Liver (tissue), 9 donors: ENCODE results near the gene PRMT2. TPM values are rescaled to one million over a fixed set of nuclear protein-coding genes. Genes with fewer than 3 reads are reported as not detected.
"Not testable (repeated sequence)": the region's sequence is repeated elsewhere in the genome, so short reads cannot be mapped to it uniquely, and the experiment has no call there.

Experiments
- DNase-seq: peaks from one replicate; pipeline ENCODE4 v3.0.0-alpha.2; 2017; ENCODE audit warnings: low spot score
- H3K27ac ChIP-seq, 2 donors: one replicate each; pipeline ENCODE4 v1.7.0; 2013; ENCODE audit warnings: inconsistent platforms in 2 of 2, low read length in 2 of 2, control low read depth in 1 of 2, low read depth in 1 of 2, mild to moderate bottlenecking in 1 of 2
- H3K27me3 ChIP-seq, 4 donors: one replicate each; pipeline versions ENCODE4 v1.6.1 to v1.7.0; 2013; ENCODE audit warnings: low read length in 3 of 4, inconsistent platforms in 1 of 4, mild to moderate bottlenecking in 1 of 4, moderate library complexity in 1 of 4; ENCODE audit not compliant: control insufficient read depth in 4 of 4, insufficient read depth in 4 of 4
- H3K36me3 ChIP-seq, 4 donors: one replicate each; pipeline versions ENCODE4 v1.6.1 to v1.7.0; 2013; ENCODE audit warnings: low read length in 3 of 4, mild to moderate bottlenecking in 3 of 4, low read depth in 1 of 4, moderate library complexity in 1 of 4; ENCODE audit not compliant: control insufficient read depth in 4 of 4, insufficient read depth in 3 of 4
- H3K4me1 ChIP-seq, 4 donors: one replicate each; pipeline versions ENCODE4 v1.6.1 to v1.7.0; 2013; ENCODE audit warnings: low read length in 3 of 4, mild to moderate bottlenecking in 3 of 4, moderate library complexity in 1 of 4; ENCODE audit not compliant: control insufficient read depth in 4 of 4, insufficient read depth in 4 of 4
- H3K4me3 ChIP-seq, 3 donors: one replicate each; pipeline versions ENCODE4 v1.6.1 to v1.7.0; 2013; ENCODE audit warnings: low read length in 3 of 3, control low read depth in 1 of 3, low read depth in 1 of 3, mild to moderate bottlenecking in 1 of 3
- H3K9ac ChIP-seq, 2 donors: one replicate each; pipeline ENCODE4 v1.7.0; 2013; ENCODE audit warnings: low read length in 2 of 2, mild to moderate bottlenecking in 2 of 2, moderate library complexity in 2 of 2, control low read depth in 1 of 2, low read depth in 1 of 2
- H3K9me3 ChIP-seq, 4 donors: one replicate each; pipeline versions ENCODE4 v1.6.1 to v1.7.0; 2013; ENCODE audit warnings: low read length in 3 of 4; ENCODE audit not compliant: control insufficient read depth in 4 of 4
- WGBS: extraction: QIAGEN DNeasy Blood & Tissue Kit; methylation state at CpG from one replicate; pipeline ENCODE4 v1.1.7; 2013; 5-methylcytosine and 5-hydroxymethylcytosine counted together
- polyA plus RNA-seq, 2 donors: library from polyadenylated mRNA; stranded (reverse) in 1 of 2; unstranded in 1 of 2; fragments of 200-250 nt in 1 of 2; fragments of >200 nt in 1 of 2; fragmentation: Nextera tagmentation in 1 of 2; extraction: Ambion mirVana in 1 of 2; gene quantifications; one replicate each; pipeline versions ENCODE4 v1.2.1 to v1.2.3, GENCODE V29; 2013 to 2015
- total RNA-seq, 2 donors: library from RNA; depleted of rRNA; stranded (reverse); fragments of >200 nt; gene quantifications; one replicate each; pipeline ENCODE4 v1.2.3, GENCODE V29; 2014
- donor health status: healthy.
- donor health status: healthy.
- donor health status: healthy.
- donor health status: healthy.
- donor health status: healthy.

PRMT2 gene
- total and polyA plus RNA-seq, 4 donors: 17.9 to 29.2 (median 23.2) TPM

DNA sequence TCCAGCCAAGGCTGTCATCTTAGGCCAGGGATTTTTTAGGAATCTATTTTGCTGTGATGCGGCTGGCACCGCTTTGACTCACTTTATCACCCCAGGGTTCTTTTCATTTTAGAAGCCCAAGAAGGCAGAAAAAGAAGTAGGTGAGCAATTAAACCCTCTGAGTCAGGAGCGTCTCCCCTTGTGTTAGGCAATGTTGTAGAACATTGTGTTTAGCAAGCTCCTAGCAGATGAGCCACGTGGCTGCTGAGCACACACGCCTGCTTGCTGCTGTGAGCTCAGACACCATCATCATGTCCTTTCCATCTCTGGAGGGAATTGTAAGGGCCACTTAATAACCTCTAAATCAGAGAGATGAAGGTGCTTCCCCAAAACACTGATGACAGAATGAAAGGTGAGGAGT lies 46.1 kb downstream of the PRMT2 start:
- DNase-seq, H3K9me3 ChIP-seq, H3K4me1 ChIP-seq, H3K27ac ChIP-seq, H3K9ac ChIP-seq, H3K4me3 ChIP-seq, H3K27me3 ChIP-seq, H3K36me3 ChIP-seq: not testable (repeated sequence)
- WGBS: 80% methylated on average over 5 of the region's 5 CpGs

DNA sequence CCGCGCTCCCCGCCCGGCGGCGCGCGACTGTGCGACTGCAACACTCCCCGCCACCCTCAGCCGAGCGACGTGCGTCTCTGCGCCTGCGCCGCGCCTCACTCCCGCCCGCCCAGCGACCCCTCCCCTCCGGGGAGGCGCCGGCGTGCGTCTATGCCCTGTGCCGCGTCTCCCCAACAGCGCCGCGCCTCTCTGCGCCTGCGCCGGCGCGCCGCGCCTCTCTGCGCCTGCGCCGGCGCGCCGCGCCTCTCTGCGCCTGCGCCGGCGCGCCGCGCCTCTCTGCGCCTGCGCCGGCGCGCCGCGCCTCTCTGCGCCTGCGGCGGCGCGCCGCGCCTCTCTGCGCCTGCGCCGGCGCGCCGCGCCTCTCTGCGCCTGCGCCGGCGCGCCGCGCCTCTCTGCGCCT lies 63.2 kb downstream of the PRMT2 start:
- not testable (repeated sequence) for H3K9ac ChIP-seq, H3K27me3 ChIP-seq, DNase-seq, H3K4me3 ChIP-seq, H3K27ac ChIP-seq, H3K9me3 ChIP-seq, H3K4me1 ChIP-seq, H3K36me3 ChIP-seq
- 73% methylated on average over 22 of the region's 81 CpGs for WGBS

DNA sequence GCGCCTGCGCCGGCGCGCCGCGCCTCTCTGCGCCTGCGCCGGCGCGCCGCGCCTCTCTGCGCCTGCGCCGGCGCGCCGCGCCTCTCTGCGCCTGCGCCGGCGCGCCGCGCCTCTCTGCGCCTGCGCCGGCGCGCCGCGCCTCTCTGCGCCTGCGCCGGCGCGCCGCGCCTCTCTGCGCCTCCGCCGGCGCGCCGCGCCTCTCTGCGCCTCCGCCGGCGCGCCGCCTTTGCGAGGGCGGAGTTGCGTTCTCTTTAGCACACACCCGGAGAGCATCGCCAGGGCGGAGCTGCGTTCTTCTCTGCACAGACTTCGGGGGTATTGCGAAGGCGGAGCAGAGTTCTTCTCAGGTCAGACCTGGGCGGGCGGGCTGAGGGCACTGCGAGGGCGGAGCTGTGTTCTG lies 63.6 kb downstream of the PRMT2 start:
- H3K9me3 ChIP-seq, DNase-seq, H3K36me3 ChIP-seq, H3K9ac ChIP-seq, H3K27me3 ChIP-seq, H3K27ac ChIP-seq, H3K4me1 ChIP-seq, H3K4me3 ChIP-seq: not testable (repeated sequence)
- 67% methylated on average over 40 of the region's 69 CpGs for WGBS

Other genes starting within 250 kb of the PRMT2 start
- 10 to 100 TPM in 1 of 2 donors, 1 to 10 TPM in 1; 9.6 to 21.7 TPM for gene DIP2A, start 176.8 kb upstream of the PRMT2 start, total RNA-seq
- 1 to 10 TPM; 3.8 to 5.3 TPM for gene DIP2A, start 176.8 kb upstream of the PRMT2 start, polyA plus RNA-seq
- gene S100B, start 30.6 kb upstream of the PRMT2 start, total RNA-seq: 1 to 10 TPM; 1.1 TPM
- 1 to 10 TPM in 1 of 2 donors, under 1 TPM in 1; 0.79 to 1.4 TPM for gene S100B, start 30.6 kb upstream of the PRMT2 start, polyA plus RNA-seq